NCI-H748 treated with DMSO at 0.1 percent for 48 hours (cell line): ENCODE measurements around the gene CCDC7.
"Not testable (repeated sequence)": the region's sequence is repeated elsewhere in the genome, so short reads cannot be mapped to it uniquely, and the experiment has no call there.

Experiments used
- DNase-seq: peaks from one replicate; lab custom pipeline; 2025; lab: John Stamatoyannopoulos, UW

CCDC7 gene

DNA sequence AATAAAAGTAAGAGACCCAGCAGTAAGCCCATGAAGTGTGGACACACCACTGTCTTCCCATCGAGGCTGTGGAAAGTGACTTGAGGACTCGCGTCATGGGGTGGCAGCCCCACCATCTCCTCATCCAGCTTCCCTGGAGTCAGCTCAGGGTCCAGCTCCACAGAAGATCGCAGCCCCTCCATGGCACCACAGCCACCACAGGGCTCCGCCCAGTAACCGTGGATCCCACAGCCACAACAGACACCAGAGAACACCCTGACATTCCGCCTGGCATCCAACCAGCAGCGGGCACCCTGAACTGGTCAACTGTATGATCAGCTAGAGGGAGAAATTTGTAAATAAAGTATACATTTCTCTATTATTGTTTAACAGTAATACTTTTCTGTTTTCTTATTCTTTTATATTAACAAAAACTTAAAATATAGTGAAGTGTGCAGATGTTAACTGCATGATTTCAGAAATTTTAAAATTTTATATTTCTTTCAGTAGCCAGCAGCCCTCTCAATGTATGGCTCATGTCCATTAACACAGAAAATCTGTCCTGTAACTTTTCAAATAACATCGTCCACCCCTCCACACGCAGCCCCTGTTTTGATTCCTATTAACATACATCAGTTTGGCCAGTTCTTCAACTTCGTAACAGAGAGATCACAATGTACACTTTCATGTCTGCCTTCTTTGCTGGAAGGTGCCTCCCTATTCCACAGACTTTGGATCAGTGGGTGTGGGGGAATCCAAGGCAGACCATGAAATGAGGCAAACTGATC lies 442.4 kb downstream of the CCDC7 start:
- DNase-seq = no peak

DNA sequence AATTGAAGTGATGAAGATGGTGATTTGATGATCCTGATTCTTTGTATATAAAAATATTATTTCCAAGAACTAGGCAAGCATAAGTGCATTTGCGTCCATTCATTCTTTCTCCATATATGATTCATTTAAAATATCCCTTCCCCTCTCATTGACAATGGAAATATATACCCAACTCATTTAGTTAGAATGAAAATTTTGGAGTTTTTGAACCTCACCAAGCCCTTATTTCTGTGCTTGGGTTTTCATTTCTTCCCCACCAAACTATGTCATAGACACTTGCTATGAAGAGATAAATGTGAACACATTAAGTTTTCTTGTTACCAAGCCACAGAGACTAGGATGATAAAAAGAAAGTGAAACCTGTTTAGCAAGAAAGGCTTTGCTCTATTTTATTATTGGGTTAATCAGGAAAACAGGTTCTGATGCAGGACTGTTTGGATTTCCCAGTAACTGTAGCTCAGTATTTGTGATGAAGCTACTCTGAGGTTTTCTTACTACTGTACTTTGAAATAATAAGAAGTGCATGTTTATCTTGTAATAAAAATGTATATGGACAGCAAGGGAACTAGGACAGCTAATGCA lies 443.8 kb downstream of the CCDC7 start:
- DNase-seq = no peak

DNA sequence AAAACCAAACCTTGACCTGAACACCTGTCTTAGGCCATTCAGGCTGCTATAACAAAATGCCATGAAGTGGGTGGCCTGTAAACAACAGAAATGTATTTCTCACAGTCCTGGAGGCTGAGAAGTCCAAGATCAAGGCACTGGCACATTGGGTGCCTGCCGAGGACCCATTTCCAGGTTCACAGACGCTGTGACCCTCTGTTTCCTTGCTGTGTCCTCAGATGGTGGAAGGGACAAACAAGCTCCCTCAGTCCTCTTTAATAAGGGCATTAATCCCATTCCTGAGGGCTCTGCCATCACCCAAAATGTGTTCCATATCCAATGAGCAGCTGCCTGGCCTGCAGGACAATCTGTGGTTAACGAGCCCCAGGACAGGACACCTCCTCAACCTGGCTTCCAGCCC lies 444.5 kb downstream of the CCDC7 start:
- DNase-seq = no peak

DNA sequence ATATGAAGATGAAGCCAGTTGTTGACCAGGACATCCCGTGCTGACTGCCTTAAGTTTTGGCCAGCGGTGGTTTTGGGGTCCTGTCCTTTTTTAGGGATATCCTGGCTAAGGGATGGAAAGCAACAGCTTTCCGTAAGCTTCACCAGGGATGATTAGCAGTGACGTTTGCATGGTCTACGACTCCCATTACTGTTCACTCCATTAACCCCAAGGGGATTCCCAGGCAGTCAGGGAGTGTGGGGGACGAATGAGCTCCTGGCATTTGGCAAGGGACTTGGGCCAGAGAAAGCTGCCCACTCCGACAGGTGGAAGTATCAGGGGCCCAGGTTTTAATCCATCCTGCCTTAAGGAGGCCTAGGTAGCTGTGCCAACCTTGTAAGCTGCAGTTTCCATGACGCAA lies 445.3 kb downstream of the CCDC7 start:
- no peak for DNase-seq

DNA sequence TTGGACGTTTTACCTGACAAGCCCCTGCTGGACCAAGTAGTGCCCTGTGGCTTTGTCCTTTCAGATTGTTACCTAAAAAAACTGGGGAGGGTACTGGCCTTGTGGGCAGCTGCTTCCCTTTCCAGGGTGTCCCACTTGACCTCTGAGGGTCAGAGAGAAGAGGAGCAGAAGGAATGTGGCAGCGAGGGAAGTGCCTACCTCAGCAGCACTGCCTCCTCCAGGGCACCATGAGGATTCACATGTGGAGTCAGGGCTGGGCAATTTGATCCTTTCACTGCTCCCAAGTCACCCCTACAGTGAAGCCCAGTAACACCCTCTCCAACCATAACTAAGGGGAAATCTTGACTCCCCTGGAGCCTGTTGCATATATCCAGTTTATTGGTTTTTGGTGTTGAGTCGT lies 447.5 kb downstream of the CCDC7 start:
- no peak for DNase-seq

DNA sequence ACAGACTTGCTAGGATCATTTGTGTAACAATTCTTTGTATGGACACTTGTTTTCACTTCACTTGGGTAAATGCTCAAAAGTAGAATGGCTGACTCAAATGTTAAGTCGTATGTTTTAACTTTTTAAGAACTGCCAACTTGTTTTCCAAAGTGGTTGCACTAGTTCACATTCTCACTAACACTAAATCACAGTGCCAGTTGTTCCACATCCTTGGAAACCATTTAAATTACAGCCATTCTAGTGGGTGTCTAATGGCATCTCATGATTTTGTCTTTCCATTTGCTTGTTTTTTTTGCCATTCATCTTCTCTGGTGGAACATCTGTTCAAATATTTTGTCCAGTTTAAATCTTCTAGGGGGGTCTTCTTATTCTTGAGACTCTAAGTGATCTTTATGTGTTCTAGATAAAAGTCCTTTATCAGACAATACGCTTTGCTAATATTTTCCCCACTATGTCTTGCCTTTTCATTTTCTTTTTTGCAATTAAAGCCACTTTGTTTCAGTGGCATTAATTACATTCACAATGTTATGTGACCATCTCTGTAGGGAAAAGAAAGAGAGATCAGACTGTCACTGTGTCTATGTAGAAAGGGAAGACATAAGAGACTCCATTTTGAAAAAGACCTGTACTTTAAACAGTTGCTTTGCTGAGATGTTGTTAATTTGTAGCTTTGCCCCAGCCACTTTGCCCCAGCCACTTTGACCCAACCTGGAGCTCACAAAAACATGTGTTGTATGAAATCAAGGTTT lies 448.1 kb downstream of the CCDC7 start:
- no peak for DNase-seq

DNA sequence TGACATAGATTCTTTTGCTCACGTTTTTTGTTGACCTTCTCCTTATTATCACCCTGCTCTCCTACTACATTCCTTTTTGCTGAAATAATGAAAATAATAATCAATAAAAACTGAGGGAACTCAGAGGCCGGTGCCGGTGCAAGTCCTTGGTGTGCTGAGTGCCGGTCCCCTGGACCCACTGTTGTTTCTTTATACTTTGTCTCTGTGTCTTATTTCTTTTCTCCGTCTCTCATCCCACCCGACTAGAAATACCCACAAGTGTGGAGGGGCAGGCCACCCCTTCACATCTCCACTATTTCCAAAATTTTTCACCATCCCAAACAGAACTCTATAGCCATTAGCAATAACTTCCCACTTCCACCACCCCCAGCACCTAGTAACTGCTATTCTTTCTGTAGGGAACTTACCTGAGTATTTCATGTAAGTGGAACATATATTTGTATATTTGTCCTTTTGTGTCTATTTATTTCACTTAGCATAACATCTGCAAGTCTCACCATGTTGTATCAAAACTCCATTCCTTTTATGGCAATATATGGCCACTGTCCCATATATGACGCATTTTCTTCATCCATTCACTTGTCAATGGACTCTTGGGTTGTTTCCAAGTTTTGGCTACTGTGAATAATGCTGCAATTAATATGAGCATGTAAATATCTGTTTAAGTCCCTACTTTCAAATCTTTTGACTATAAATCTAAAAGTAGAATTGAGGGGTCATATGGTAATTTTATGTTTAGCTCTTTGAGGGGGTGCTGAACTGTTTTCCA lies 449.4 kb downstream of the CCDC7 start:
- DNase-seq = not testable (repeated sequence)

DNA sequence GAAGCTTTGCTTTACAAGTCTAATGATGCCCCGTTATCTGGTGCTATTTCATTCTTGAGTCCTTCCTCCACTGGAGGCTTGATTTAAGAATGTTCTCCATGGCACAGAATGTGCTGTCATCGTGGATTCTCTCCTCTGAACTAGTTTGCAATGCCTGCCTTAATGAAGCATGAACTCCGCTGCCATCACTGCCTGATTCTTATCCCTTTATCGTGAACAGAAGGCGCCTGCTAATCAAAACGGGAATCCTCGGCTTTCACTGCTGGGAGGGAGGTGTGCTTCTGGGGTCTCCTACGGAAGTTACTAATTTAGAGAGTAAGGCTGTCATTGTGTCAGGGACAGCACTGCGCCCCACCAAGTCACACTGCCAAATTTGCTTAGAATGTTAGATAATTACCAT lies 455.9 kb downstream of the CCDC7 start:
- no peak for DNase-seq

DNA sequence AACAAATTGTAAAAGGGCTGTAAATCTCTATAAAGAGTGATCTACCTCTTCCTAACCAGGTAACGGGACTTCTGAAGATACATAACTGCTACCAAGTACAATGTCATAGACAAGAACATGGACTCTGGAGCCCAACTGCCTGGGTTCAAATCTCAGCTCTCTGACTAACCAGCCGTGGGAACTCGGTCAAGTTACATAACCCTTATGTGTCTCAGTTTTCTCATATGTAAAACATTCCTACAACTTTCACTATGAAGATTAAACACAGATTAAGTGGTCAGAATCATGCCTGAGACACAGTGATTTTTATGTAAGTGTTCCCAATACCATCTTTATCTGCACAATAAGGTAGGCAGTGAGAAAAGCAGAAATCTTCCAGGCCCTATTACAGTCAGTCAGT lies 459.5 kb downstream of the CCDC7 start:
- no peak for DNase-seq

DNA sequence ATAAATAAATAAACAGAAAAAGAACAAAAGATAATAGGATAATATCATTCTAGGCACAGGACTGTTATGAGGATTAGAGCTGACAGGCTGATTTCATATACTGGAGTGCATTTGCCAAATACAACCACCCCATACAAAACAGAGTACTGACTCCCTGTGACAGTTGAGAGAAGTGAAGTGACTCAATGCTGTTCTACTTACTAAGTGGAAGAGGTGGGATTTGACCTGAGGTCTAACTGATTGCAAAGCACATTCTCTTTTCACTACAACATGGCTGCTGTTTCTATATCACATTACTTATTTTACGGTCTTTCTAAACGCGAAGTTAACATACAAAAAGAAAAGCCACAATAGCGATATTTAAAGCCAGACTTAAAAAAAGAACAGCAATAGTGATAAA lies 460.7 kb downstream of the CCDC7 start:
- DNase-seq = no peak

DNA sequence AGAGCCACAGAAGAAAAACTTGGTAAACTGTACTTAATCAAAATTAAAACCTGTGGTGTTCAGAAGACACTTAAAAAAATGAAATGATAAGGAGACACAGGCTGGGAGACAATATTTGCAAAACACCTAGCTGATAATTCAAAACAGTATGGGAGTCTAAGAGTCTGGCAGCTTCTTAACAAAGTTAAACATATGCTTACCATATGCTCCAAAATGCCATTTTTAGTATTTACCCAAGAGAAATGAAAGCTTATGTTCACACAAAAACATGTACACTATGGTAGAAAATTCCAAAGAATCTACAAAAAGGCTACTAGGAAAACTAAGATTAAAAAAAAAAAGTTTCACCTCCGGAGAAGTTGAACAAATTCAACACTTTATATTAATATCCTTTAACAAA lies 463.5 kb downstream of the CCDC7 start:
- DNase-seq = no peak

DNA sequence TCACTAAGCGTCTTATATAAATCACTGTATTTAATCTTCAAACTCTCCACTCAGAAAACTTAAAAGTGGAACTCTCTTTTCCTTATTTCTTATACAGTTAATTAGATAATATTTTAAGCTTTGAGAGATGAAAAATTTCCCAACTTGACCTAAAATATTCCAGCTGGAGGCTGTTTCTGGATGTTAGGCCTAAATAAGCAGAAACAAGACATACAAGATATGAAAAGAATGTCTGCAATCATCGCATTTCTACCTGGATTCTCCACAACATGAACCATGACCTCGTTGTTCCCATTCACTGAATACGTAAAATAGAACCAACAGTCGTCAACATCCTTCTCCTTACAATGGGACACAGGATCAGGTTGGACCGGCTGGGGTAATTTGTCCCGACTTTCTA lies 464.0 kb downstream of the CCDC7 start:
- DNase-seq = not testable (repeated sequence)

DNA sequence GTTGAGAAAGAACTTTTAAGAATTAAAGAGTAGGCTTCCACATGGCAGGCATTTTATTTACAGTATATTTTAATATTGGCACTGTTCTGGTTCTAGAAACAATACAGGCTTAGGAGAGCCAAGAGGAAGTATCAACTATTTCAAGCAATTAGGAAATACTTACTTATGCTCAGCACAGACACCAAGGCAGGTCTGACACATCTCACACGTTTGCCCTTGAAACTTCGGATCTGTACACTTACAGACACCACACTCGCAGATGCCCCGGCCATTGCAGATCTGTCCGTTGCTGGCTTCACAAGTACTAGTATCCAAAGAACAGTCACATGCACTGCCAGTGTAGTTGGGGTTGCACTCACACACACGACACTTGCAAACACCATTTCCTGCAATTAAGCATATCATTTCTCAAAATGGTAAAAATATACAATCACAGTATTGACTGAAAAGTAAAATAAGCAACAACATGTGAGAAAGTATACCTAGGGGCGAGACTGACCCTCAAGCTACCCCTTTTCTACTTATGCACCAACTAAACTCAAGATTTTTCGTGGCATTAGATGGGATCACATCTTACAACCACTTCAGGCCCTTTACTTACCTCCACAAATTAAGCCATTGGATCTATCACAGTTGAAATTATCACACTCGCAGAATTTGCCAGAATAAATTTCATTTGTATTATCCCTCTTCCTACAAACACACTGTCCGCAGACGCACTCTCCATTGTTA lies 465.5 kb downstream of the CCDC7 start:
- no peak for DNase-seq

DNA sequence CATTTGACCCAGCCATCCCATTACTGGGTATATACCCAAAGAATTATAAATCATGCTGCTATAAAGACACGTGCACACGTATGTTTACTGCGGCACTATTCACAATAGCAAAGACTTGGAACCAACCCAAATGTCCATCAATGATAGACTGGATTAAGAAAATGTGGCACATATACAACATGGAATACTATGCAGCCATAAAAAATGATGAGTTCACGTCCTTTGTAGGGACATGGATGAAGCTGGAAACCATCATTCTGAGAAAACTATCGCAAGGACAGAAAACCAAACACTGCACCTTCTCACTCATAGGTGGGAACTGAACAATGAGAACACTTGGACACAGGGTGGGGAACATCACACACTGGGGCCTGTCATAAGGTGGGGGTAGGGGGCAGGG lies 471.9 kb downstream of the CCDC7 start:
- DNase-seq = not testable (repeated sequence)

DNA sequence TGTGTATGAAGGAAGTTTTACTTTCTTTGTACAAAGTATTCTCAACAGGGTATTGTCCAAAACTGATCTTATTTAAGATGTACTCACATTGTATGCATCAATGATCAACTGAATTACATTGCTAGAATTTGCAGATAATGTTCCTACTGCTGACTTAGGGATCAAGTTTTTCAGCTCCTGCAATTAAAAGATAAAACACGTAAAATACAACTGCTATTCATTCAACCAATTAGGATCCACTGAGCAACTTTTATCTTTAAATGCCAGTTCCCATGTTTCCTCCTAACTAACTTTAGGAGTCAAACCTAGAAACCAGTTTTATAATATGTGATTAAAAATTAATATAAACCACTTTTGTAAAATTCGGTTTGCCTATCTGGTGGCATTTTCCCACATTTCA lies 476.2 kb downstream of the CCDC7 start:
- no peak for DNase-seq

DNA sequence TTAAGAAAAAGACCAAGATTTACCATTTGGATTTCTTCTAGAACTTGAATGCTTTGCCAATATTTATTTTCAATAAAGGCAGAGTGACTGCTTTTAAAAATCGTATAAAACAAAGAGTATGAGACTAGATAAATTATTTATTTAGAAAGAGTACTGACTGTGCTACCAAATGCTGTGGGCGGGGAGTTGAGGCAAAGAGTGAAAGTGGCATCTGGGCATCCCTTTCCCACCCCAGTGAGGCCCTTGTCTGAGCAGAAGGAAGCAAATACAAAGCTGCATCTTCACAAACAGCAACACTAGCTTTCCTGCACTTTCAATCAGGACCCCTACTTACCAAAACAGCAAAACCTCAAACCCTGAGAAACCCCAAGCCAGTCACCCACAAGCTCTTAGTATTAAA lies 477.2 kb downstream of the CCDC7 start:
- DNase-seq = no peak

DNA sequence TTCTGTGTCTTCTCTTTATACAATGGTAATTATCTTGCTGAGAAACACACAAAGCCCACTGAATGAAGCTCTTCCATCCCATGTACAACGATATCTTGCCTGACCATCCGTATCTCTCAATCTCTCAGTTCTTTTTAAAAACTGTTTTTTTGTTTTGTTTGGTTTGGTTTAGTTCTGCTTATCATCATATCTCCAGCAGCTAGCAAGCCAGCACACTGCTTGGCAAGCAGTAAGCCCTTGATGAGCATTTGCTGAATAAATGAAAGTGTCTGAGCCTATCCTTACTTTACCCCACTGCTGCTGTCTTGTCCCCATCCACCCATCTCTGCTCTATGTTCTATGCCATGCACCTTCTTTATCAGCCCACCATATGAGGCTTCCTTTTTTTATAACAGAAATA lies 477.9 kb downstream of the CCDC7 start:
- no peak for DNase-seq
